Pancreas (tissue), 10 donors: ENCODE data around the gene LST1. TPM values are rescaled to one million over a fixed set of nuclear protein-coding genes. Genes with fewer than 3 reads are reported as not detected.

Experiments used
- ATAC-seq, 4 donors: fragments of 200-7000 bp; cut with Tn5 transposase; one replicate each; pipeline versions ENCODE4 v1.8.0 to v1.9.1; 2020; ENCODE audit warnings: mild to moderate bottlenecking in 4 of 4, moderate library complexity in 4 of 4
- DNase-seq, 6 donors: peaks; one replicate each; pipeline ENCODE4 v3.0.0-alpha.2; 2020
- FAIRE-seq: peaks from 2 replicates; lab custom pipeline; 2012; peaks lifted over from hg19 to GRCh38; lab: Jason Lieb, UNC
- H3K27ac ChIP-seq, 4 donors: fragments of 200-600 bp; sonication (generic); 1 replicate in 3 of 4; 2 replicates in 1 of 4; pipeline versions ENCODE4 v1.5.0 to v1.8.0; 2020
- H3K27me3 ChIP-seq, 4 donors: fragments of 200-600 bp; one replicate each; pipeline ENCODE4 v1.8.0; 2021
- H3K36me3 ChIP-seq, 3 donors: fragments of 200-600 bp; sonication (generic) in 1 of 3; one replicate each; pipeline versions ENCODE4 v1.5.0 to v1.8.0; 2020 to 2021
- H3K4me1 ChIP-seq, 3 donors: fragments of 200-600 bp; one replicate each; pipeline ENCODE4 v1.8.0; 2021
- H3K4me3 ChIP-seq, 4 donors: fragments of 200-600 bp; sonication (generic) in 2 of 4; one replicate each; pipeline versions ENCODE4 v1.5.0 to v1.8.0; 2020 to 2021
- H3K9me3 ChIP-seq, 4 donors: fragments of 200-600 bp; one replicate each; pipeline ENCODE4 v1.8.0; 2021
- WGBS, 2 donors: extraction: QIAGEN DNeasy Blood & Tissue Kit; methylation state at CpG; one replicate each; pipeline ENCODE4 v1.1.7; 2013; 5-methylcytosine and 5-hydroxymethylcytosine counted together
- intact Hi-C, 3 donors: fragments of 100-400 bp; cut with DNase I; formaldehyde crosslinking; loops; one replicate each; pipeline versions ENCODE4 v1.11.1 to v1.14.2; 2022
- polyA plus RNA-seq, 2 donors: library from polyadenylated mRNA; stranded (reverse); fragments of 200-250 nt; gene quantifications; one replicate each; pipeline ENCODE4 v1.2.3, GENCODE V29; 2013
- total RNA-seq, 6 donors: library from RNA; stranded (reverse); fragmentation: NEBNext Ultra II Directional in 4 of 6; extraction: Animal tissue kit (Norgen Biotek cat#: 25700) in 4 of 6; gene quantifications; one replicate each; pipeline versions ENCODE4 v1.2.1 to v1.2.4, GENCODE V29; 2021 to 2023
- TF ChIP-seq, protein P1 (sequence below), 4 donors: fragments of 200-600 bp; sonication (generic) in 3 of 4; IDR thresholded peaks; one replicate each; pipeline versions ENCODE4 v1.5.0 to v1.8.0; 2021; ENCODE audit warnings: antibody characterized with exemption in 4 of 4
- donor health status: healthy with polysubstance abuse.
- donor health status: DM: no; HTN: no; CAD: no; lungs with moderate emphysema.
- donor health status: DM: no; HTN: no; CAD: no.
- donor health status: control.
- donor health status: control.
- donor health status: Bipolar disorder and iron deficiency.
- donor health status: DM: yes; HTN: yes; CAD: no.
- donor health status: DM: no; HTN: no; CAD: no.
- donor health status: DM: no; HTN: no; CAD: no.
- donor health status: DM: yes; HTN: yes; CAD: no.

The LST1 gene
- total and polyA plus RNA-seq, 8 donors = 0.56 to 12.9 (median 4.7) TPM

DNA sequence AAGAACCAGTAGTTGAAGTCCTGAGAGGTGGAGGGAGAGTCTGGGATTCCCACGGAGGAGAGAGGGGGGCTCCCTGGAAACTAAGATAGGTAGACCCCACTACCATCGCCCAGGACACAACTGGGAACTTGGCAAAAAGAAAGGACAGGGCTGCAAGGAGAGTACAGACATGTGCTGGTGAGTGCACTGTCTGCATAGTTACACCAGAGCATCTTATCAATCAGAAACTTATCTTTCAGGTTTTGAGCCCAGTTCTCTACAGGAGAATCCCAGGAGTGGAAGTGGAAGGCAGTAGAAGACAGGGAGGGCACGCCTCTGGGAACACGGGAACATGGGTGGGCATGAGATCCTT is 26.5 kb upstream of the LST1 start:
- no peak overlapping the region for H3K4me3 ChIP-seq
- peak overlapping the region in 2 of 4 donors; percentile 5 to 37 for H3K27ac ChIP-seq
- intact Hi-C loops = no loop called here
- TF ChIP-seq, protein P1, sequence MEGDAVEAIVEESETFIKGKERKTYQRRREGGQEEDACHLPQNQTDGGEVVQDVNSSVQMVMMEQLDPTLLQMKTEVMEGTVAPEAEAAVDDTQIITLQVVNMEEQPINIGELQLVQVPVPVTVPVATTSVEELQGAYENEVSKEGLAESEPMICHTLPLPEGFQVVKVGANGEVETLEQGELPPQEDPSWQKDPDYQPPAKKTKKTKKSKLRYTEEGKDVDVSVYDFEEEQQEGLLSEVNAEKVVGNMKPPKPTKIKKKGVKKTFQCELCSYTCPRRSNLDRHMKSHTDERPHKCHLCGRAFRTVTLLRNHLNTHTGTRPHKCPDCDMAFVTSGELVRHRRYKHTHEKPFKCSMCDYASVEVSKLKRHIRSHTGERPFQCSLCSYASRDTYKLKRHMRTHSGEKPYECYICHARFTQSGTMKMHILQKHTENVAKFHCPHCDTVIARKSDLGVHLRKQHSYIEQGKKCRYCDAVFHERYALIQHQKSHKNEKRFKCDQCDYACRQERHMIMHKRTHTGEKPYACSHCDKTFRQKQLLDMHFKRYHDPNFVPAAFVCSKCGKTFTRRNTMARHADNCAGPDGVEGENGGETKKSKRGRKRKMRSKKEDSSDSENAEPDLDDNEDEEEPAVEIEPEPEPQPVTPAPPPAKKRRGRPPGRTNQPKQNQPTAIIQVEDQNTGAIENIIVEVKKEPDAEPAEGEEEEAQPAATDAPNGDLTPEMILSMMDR (IDR thresholded peaks at IDR 0.05) = no peak
- H3K36me3 ChIP-seq = peaks cover 0 to 20% (median 8%) of the 10 kb centered on the region in 3 donors
- no peak for ATAC-seq
- DNase-seq = no peak
- peaks cover 0 to 7% (median 0%) of the 10 kb centered on the region in 3 donors for H3K4me1 ChIP-seq
- H3K27me3 ChIP-seq = no peaks in the 10 kb centered on the region
- FAIRE-seq = no peak
- no peaks in the 10 kb centered on the region for H3K9me3 ChIP-seq
- 72 to 85% methylated on average over 4 of the region's 4 CpGs for WGBS, 2 donors

DNA sequence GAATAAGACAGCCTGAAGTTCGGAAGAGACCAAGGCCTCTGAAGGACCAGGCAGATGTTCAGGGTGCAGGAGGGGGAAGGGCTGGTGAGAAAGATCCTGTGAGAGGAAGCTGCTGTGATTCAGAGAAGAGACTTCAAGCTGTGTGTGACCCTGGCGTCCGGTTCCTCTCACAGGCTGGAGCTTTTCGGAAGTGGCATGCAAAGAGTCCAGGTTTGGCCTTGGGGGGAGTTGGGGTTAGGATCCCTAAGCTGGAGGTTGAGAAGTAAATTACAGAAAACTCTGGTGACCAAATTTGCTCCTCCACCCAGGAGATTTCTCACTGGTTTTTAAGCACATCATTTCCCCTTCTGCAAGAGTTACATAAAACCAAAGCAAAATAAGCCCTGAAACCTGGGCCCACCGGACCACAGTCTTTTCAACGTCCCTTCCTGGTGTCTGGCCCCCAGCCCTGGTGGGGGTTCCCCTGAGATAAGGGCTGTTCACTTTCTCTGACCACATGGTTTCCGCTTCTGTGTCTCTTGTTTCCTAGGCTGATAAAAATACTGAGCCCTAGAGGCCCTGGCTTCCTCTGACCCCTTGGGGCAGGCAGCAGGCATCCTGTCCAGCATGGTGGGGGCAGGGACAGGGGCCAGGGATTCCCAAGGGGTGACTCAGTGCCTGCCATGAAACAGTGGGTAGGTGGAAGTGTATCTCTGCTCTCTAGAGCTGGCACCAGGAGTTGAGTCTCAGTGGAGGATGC is 25.9 kb upstream of the LST1 start:
- H3K4me1 ChIP-seq = peaks cover 0 to 7% (median 0%) of the 10 kb centered on the region in 3 donors
- H3K9me3 ChIP-seq = no peaks in the 10 kb centered on the region
- no peak for FAIRE-seq
- peak in 1 of 6 donors; percentile 46 for DNase-seq
- no peak overlapping the region for H3K4me3 ChIP-seq
- TF ChIP-seq, protein P1 (IDR thresholded peaks at IDR 0.05) = no peak
- peak in 3 of 4 donors; percentile 33 to 68 (median 65) for ATAC-seq
- peaks cover 0 to 20% (median 8%) of the 10 kb centered on the region in 3 donors for H3K36me3 ChIP-seq
- 79 to 85% methylated on average over 7 of the region's 7 CpGs for WGBS, 2 donors
- intact Hi-C loops = no loop called here
- H3K27me3 ChIP-seq = no peaks in the 10 kb centered on the region
- H3K27ac ChIP-seq = peak overlapping the region in 2 of 4 donors; percentile 5 to 37

DNA sequence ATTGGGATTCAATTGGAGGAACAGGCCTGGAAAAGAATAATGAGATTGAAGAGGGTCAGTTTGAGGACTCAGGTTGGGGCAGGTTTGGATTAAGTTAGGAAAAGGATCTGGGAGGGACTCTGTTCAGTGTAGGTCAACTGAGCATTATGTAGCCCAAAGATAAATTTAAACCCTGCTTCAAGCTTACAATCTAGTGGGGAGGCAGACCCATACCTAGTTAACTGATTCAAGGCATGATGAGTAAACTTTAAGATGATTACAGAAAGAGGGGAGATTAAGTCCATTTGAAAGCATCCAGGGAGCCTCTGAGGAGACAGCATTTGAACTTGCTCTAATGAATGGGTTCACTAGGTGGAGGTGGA is 25.4 kb upstream of the LST1 start:
- H3K4me1 ChIP-seq = peaks cover 0 to 7% (median 0%) of the 10 kb centered on the region in 3 donors
- H3K4me3 ChIP-seq = no peak overlapping the region
- FAIRE-seq (no peak), DNase-seq (no peak), ATAC-seq (no peak)
- intact Hi-C loops = no loop called here
- H3K27me3 ChIP-seq = no peaks in the 10 kb centered on the region
- peaks cover 0 to 20% (median 8%) of the 10 kb centered on the region in 3 donors for H3K36me3 ChIP-seq
- TF ChIP-seq, protein P1 (IDR thresholded peaks at IDR 0.05) = no peak
- peak overlapping the region in 1 of 4 donors; percentile 37 for H3K27ac ChIP-seq
- H3K9me3 ChIP-seq = no peaks in the 10 kb centered on the region

DNA sequence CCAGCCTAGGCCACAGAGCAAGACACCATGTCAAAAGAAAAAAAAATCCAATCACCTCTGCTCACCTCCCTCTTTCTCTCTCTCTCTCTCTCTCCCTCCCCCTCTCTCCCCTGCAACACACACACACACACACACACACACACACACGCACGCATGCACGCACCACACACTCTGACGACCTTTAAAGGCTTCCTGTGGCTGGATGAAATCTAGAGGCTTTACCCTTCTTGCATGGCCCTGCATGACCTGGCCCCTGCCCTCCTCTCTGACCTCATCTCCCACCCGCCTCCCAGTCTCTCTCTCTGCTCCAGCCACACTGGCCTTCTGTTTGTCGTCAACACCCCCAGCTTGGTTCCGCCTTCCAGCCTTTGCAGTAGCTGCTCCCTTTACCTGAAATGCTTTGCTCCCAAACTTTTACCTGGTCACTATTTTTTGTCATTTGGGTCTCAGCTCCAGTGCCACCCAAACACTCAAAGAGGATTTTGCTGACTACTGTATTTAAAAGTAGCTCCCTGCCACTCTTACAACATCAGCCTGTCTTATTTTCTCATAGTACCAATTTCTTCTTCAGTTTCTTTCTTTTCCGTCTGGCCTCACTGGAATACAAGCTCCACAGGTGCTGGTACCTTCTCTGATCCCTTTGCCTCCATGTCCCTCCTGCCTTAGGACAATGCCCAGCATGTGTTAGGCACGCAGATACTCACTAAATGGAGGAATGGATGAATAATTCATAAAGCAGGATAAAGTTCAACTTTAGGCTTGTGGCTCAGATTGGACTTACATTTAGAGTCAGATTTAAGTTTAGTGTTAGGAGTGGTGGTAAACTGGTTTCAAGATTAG is 18.3 kb upstream of the LST1 start:
- H3K36me3 ChIP-seq = no peaks in the 10 kb centered on the region
- H3K4me3 ChIP-seq = no peak overlapping the region
- DNase-seq (no peak), FAIRE-seq (no peak), ATAC-seq (no peak)
- TF ChIP-seq, protein P1 (IDR thresholded peaks at IDR 0.05) = no peak
- H3K9me3 ChIP-seq = no peaks in the 10 kb centered on the region
- intact Hi-C loops = no loop called here
- H3K27ac ChIP-seq = no peak overlapping the region
- H3K4me1 ChIP-seq = no peaks in the 10 kb centered on the region
- H3K27me3 ChIP-seq = no peaks in the 10 kb centered on the region
- 37 to 46% methylated on average over 9 of the region's 9 CpGs for WGBS, 2 donors
